Astrocyte (in vitro differentiated cells and primary cell): ENCODE results near the gene RALGAPA1.

ENCODE experiments used
- CTCF ChIP-seq: IDR thresholded peaks from 2 replicates; pipeline ENCODE4 v1.5.1; 2011; ENCODE audit warnings: low read depth, mild to moderate bottlenecking, inconsistent platforms, low read length, moderate library complexity; ENCODE audit not compliant: insufficient read depth
- EZH2 ChIP-seq: IDR thresholded peaks from 2 replicates; pipeline ENCODE4 v1.6.1; 2012; ENCODE audit warnings: mild to moderate bottlenecking, low read length, inconsistent platforms; ENCODE audit not compliant: insufficient read depth

GRCh38 chr14:35495278-35495677 lies 313.8 kb downstream of the RALGAPA1 start:
- TF ChIP-seq CTCF (no peak), EZH2 (no peak)
